Fibroblast of mammary gland (primary cell): ENCODE results near the gene SELE.

ENCODE experiments used
- DNase-seq: peaks from one replicate; pipeline ENCODE4 v3.0.0-alpha.2; 2010; ENCODE audit warnings: low read depth
- H3K4me3 ChIP-seq: 2 replicates; pipeline ENCODE4 v1.5.1; 2011; ENCODE audit warnings: low read depth, mild to moderate bottlenecking, low read length, moderate library complexity; ENCODE audit not compliant: control insufficient read depth
- CTCF ChIP-seq: conservative IDR thresholded peaks from 2 replicates; pipeline ENCODE4 v1.5.1; 2011; ENCODE audit warnings: low read depth, low read length, inconsistent platforms; ENCODE audit not compliant: control insufficient read depth, insufficient read depth

Gene SELE

GRCh38 chr1:169733924-169734323, at the start of gene SELE:
Gene SELE, minus strand, starts transcription at chr1:169734079. Its CDS starts 467 bp downstream, at chr1:169733612.
- TF ChIP-seq CTCF: no peak
- DNase-seq: no peak
- H3K4me3 ChIP-seq: no peak within 1 kb of the TSS

GRCh38 chr1:169782596-169782995, 48.7 kb upstream of the SELE start:
- TF ChIP-seq CTCF: no peak
- DNase-seq: no peak

GRCh38 chr1:169779970-169780369, 46.1 kb upstream of the SELE start:
- H3K4me3 ChIP-seq: no peak overlapping the region
- peak; percentile 39 for DNase-seq
- no peak for TF ChIP-seq CTCF

More at GRCh38 chr1:169782596-169782995, 48.7 kb upstream of the SELE start:
- H3K4me3 ChIP-seq: no peak overlapping the region

- H3K4me3 ChIP-seq: no peak overlapping the region
- DNase-seq: no peak
- TF ChIP-seq CTCF: no peak
Observed at GRCh38 chr1:169779150-169779549, 45.3 kb upstream of the SELE start.

- no peak for DNase-seq
- H3K4me3 ChIP-seq: no peak overlapping the region
- TF ChIP-seq CTCF: no peak
Observed at GRCh38 chr1:169776440-169776839, 42.6 kb upstream of the SELE start.

GRCh38 chr1:169768161-169768560, 34.3 kb upstream of the SELE start:
- H3K4me3 ChIP-seq: no peak overlapping the region
- TF ChIP-seq CTCF: no peak
- no peak for DNase-seq
